Ramos (cell line): ENCODE measurements around the gene CC2D2A.

Experiments
- in situ Hi-C: fragments of 300-500 bp; cut with MboI; formaldehyde crosslinking; loops from one replicate; pipeline ENCODE4 v1.14.3; 2022; ENCODE audit warnings: low sequenced_read_pairs; ENCODE audit not compliant: unreplicated experiment

Gene CC2D2A

DNA sequence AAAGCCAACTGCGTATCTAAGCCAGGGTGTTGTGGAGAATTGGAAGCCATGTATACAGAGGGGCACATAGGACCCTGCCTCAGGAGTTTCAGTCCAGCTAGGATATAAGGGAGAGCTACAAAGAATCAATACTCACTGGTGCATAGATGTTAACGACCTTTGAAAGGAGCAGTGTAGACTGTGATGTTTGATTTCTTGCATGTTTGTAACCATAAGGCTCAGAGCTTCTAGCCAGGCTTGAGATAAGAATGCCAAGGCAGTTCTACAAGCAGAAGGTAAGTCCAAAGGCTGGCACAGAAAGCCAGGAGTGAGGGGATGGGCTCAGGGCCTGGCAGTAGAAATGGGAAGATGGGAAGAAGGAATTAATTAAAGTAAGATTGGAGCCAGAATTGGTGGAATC lies 75.7 kb downstream of the CC2D2A start:
- in situ Hi-C loops: no loop called here

DNA sequence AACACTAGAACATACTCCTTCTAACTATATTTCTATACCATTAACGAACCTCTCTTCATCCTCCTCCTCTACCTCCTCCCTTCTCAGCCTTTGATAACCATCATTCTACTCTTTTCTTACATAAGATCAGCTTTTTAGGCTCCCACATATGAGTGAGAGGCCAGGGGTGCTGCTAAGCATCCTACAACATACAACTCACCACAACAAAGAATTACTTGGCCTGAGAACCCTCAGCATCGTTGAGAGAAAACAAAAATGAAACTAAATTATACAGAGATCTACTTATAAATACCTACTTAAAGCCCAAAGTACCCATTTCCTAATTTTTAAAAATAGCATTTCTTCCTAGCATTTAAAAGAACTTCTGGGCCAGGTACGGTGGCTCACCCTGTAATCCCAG lies 77.7 kb downstream of the CC2D2A start:
- in situ Hi-C loops: no loop called here

DNA sequence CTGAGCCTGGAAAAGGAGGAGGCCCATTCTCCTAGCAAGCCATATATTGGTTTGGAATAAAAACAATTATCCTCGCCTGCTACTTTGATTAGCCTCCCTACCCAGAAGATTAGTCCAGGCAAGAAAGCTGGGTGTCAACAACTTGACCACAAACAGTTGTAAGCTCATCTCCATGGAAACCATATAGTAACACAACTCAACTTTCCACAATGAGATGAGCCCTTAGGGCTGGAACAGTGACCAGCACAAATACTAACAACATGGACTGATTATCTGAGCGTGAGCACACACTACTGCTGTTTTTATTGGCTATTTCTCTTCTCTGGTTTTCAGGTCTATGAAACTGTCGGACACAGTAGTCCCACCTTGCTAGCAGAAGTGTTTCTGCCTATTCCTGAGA lies 80.8 kb downstream of the CC2D2A start:
- in situ Hi-C loops: no loop called here

DNA sequence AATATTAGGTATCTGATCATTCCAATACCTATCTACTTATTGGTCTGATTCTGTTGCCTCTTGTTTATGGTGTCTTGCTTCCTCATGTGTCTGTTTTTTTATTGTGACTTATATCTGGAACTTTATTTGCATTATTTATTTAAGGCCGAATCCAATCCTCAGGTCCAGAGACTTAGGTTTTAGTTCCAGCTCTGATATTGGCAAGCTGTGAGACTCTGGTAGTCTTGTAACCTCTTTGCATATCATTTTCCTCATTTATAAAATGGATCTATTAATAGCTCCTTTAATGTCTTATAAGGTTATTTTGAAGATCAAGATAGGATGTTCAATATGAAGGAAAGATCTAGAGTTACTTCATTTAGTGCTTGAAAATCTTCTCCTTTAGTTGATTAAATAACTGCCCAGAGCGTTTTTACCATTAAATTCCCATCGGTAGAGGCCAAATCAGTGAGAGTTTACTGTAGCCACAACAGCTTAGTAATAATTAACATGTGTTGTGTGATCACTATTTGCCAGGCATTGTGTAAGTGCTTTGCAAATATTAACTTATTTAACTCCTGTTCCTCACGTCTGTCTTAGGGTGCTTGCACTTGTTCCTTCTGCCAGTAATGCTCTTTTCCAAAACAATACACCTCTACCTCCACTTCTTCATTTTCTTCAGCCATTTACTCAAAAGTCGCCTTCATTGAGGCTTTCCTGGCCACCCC lies 82.2 kb downstream of the CC2D2A start:
- in situ Hi-C loops: no loop called here

GRCh38 chr4:15552557-15553362 lies 83.1 kb downstream of the CC2D2A start:
- in situ Hi-C loops: no loop called here

GRCh38 chr4:15556511-15557092 lies 86.9 kb downstream of the CC2D2A start:
- in situ Hi-C loops: no loop called here

DNA sequence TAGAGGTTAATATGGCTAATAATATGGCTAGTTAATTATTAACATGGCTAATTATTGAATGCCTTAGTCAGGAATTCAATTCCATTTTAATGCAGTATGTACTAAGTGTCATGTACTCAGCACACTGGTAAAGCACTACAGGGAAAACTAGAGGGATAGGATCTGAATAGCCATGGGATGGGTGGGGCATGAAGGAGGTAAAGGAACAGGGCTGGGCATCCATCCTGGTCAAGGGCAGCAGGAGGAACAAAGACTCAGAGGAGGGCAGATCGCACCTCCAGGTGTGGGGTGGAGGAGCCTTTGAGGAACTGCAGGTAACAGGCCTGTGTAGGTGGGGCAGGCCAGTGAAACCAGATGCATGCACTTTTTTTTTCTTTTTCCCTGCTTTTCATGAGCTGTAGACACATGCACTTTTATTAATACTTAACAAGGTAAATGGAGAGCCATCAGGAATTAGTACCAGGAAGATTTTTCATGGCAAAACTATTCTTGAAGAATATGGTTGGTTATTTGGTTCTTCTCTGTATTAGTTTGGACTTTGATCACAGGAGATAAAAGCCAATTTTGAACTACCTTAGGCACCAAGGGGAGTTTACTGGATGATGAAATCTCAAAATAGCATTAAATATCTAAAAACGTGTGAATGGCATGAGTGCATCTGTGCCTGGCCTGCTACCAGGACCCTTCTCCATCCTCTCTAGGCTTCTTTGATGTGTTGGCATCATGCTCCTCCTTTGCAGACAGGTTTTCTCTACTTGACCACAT lies 88.3 kb downstream of the CC2D2A start:
- in situ Hi-C loops: no loop called here

DNA sequence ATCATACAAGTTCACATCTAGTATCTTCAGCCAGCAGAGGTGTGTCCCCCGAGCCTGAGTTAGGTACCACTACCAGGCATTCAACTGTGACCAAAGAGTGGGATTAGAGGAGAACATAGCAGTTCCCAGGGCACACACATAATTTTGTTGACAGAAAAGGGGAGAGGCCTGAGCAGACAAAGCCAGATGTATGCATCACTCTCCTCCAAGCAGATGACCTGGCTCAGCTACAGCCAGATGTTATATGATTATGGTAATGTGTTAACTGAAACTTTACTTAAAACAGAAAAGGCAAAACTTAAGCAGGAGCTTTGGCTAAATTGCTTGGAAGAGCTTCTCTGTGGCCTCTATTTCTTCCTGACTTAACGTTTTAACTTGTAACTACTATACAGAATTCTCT lies 88.9 kb downstream of the CC2D2A start:
- in situ Hi-C loops: no loop called here

DNA sequence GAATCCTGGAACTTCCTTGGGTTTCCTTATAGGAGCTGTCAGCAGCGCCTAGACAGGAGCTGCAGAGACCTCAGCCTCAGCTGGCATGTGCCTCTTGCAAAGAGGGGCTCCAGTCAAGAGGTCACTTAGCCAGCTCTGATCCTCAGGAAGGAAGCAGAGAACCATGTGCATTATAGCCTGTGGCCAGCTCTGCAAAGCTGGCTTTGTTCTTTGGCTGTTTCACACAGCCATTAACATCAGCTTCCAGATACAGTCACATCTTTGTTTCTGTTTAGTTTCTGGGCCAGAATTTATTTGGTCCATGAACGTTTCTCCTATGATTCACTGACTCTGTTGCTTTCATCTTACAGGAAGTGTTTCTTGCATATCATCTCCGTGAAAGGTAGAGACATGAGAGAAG lies 92.4 kb downstream of the CC2D2A start:
- in situ Hi-C loops: no loop called here

GRCh38 chr4:15562623-15563022 lies 92.9 kb downstream of the CC2D2A start:
- in situ Hi-C loops: no loop called here

DNA sequence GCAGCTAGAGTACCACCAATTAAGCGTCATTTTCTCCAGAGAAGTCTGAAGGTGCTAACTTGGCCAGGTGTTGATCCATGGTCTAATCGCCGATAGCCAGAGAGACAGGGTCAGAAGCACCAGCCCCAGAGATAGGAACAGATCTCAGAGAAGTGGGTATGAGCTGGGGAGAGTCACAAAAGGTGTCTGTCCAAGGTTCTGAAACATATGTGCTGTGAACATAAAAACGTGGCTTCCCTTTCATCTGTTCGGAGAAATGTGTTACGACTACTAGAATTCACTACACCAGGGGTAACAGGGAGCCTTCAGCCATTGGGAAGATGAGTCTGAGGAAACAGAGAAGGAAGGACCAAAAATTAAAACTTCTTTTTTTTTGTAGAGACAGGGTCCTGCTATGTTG lies 94.2 kb downstream of the CC2D2A start:
- in situ Hi-C loops: no loop called here

- in situ Hi-C loops: no loop called here
These were observed 99.1 kb downstream of the CC2D2A start for GRCh38 chr4:15568821-15569220.

GRCh38 chr4:15569746-15570145 lies 100.1 kb downstream of the CC2D2A start:
- in situ Hi-C loops: no loop called here

DNA sequence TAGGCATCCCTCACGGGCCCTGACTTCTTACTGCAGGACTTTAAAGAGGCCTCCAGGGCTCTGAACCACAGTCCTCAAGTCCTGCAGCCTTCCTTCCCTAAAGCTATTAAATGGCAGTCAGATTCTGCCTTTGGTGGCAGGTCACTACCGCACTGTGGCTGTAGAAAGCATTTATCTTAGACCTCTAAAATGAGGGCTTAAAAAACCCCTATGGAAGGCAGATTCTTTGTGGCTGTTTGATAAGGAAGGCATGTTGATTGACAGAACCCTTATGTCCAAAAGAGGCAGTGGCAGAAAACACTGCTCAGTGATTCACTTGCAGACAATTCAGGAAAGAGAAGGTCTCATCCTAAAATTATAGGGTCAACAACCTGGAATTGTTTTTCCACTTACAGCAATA lies 106.3 kb downstream of the CC2D2A start:
- in situ Hi-C loops: no loop called here

DNA sequence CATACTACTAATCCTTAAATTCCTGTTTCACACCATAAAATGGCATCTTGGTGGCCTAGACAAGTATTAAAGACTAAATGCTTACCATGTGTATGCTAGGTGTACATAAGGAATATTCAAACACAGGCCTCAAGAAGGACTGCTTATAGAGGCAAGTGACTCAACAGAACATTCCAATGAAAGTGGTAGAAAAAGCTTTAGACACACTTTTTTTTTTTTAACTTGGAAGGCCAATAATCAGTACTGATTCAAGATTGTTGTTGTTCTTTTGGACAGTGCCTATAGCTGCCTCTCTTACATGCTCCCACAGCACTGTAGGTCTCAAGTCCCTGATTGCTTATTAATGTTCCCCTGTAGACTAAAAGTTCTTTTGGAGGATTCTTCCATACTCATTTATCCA lies 107.8 kb downstream of the CC2D2A start:
- in situ Hi-C loops: no loop called here

GRCh38 chr4:15584785-15585184 lies 115.1 kb downstream of the CC2D2A start:
- in situ Hi-C loops: no loop called here

DNA sequence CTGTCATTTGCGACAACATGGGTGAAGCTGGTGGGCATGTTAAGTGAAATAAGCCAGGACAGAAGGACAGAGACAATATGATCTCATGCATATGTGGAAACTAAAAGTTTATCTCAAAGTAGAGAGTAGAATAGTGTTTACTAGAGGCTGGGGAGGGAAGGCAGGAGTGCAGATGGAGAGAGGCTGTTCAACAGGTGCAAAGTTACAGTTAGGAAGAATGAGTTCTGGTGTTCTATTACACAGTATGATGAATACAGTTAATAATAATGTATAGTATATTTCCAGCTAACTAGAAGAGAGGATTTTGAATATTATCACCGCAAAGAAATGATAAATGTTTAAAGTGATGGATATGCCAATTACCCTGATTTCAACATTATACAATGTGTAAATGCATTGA lies 115.6 kb downstream of the CC2D2A start:
- in situ Hi-C loops: no loop called here

GRCh38 chr4:15586066-15586465 lies 116.4 kb downstream of the CC2D2A start:
- in situ Hi-C loops: no loop called here

DNA sequence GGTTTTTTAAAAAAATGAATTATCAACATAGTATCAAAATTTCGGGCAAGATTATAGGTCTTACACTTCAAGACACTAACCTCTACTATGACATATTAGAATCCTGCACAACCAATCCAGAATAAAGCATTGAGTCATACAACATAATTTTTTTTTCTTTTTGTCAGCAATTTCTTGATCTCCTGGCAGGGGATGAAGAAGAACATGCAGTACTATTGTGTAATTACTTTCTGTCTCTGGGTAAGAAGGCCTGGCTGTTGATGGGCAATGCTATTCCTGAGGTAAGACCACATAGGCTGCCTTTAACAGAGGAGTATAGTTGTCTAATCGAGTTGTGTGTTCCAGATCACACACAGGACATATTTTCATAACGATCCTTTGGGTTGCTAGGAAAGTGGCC lies 118.0 kb downstream of the CC2D2A start:
- in situ Hi-C loops: no loop called here

- in situ Hi-C loops: no loop called here
These were observed 123.1 kb downstream of the CC2D2A start for GRCh38 chr4:15592799-15593198.

DNA sequence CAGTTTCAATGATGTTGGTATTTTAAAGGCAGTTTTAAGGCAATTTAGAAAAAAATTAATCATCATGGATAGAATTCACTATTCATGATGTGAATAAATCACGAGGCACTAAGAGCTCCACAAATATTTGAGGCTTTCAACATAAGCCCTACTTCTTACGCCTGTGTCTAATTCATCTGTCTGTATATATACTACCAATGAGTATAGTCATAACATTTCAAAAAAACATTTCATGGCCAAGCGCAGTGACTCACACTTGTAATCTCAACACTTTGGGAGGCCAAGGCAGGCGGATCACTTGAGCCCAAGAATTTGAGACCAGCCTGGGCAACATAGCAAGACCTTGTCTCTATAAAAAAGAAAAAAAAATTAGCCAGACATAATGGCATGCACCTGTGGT lies 129.0 kb downstream of the CC2D2A start:
- in situ Hi-C loops: no loop called here
